Activated gamma-delta T cell treated with anti-CD3 and anti-CD28 coated beads, Interleukin-2, amount 50 U/mL, for 16 hours (primary cell): ENCODE measurements around the gene GIMAP1.

Experiments used
- DNase-seq: peaks from one replicate; pipeline ENCODE4 v3.0.0-alpha.2; 2020; ENCODE audit warnings: low read depth

Gene GIMAP1

GRCh38 chr7:150722431-150722931, 6.1 kb downstream of the GIMAP1 start:
- no peak for DNase-seq

GRCh38 chr7:150723467-150723866, 7.1 kb downstream of the GIMAP1 start:
- DNase-seq: no peak

- DNase-seq: no peak
Observed at GRCh38 chr7:150727381-150727780, 11.0 kb downstream of the GIMAP1 start.

GRCh38 chr7:150728011-150728410, 11.6 kb downstream of the GIMAP1 start:
- DNase-seq: no peak

GRCh38 chr7:150728609-150729008, 12.2 kb downstream of the GIMAP1 start:
- DNase-seq: no peak

- no peak for DNase-seq
Observed at GRCh38 chr7:150731916-150732315, 15.5 kb downstream of the GIMAP1 start.

- no peak for DNase-seq
Observed at GRCh38 chr7:150732786-150733481, 16.5 kb downstream of the GIMAP1 start.

- no peak for DNase-seq
Observed at GRCh38 chr7:150733482-150734095, 17.2 kb downstream of the GIMAP1 start.

GRCh38 chr7:150734254-150734653, 17.8 kb downstream of the GIMAP1 start:
- DNase-seq: no peak

- no peak for DNase-seq
Observed at GRCh38 chr7:150735596-150736358, 19.4 kb downstream of the GIMAP1 start.

- no peak for DNase-seq
Observed at GRCh38 chr7:150736864-150737263, 20.5 kb downstream of the GIMAP1 start.

GRCh38 chr7:150737265-150738055, 21.0 kb downstream of the GIMAP1 start, which contains the start of gene GIMAP5:
Gene GIMAP5, plus strand, starts transcription at chr7:150737418. Its CDS starts 3,467 bp downstream, at chr7:150740885.
- no peak for DNase-seq

- DNase-seq: no peak
Observed at GRCh38 chr7:150738092-150738491, 21.7 kb downstream of the GIMAP1 start.

GRCh38 chr7:150738591-150739001, 22.2 kb downstream of the GIMAP1 start:
- DNase-seq: no peak

GRCh38 chr7:150739033-150739432, 22.6 kb downstream of the GIMAP1 start:
- DNase-seq: no peak

- DNase-seq: no peak
Observed at GRCh38 chr7:150740053-150740452, 23.6 kb downstream of the GIMAP1 start.

GRCh38 chr7:150742286-150742968, 26.0 kb downstream of the GIMAP1 start:
- DNase-seq: no peak

GRCh38 chr7:150744041-150744656, 27.7 kb downstream of the GIMAP1 start:
- DNase-seq: no peak

- DNase-seq: no peak
Observed at GRCh38 chr7:150745086-150745485, 28.7 kb downstream of the GIMAP1 start.

GRCh38 chr7:150745876-150746275, 29.5 kb downstream of the GIMAP1 start:
- no peak for DNase-seq

- DNase-seq: no peak
Observed at GRCh38 chr7:150746921-150747320, 30.5 kb downstream of the GIMAP1 start.
